K562 (cell line): ENCODE results near the gene ST14. TPM values are rescaled to one million over a fixed set of nuclear protein-coding genes. Genes with fewer than 3 reads are reported as not detected.
A peak's percentile ranks its signal among the peaks of the same experiment; 100 is the strongest.

Source experiments
- ATAC-seq: fragments of 200-7000 bp; cut with Tn5 transposase; 3 replicates; pipeline ENCODE4 v1.9.1; 2020; ENCODE audit warnings: moderate library complexity
- BruUV-seq: library from RNA; stranded (reverse); fragments of 400-500 nt; replicated peaks from 2 replicates; lab custom pipeline; 2021; lab: Mats Ljungman, UMichigan
- CTCF ChIA-PET: fragments of 300-600 bp; formaldehyde crosslinking; extraction: SDS; loops from one replicate; lab custom pipeline; 2021; ENCODE audit warnings: low intra/inter-chr PET ratio; lab: Yijun Ruan, JAX
- POLR2A ChIA-PET: fragments of 300-600, 350-650 bp; sonication (Branson Sonifier 250); formaldehyde crosslinking; extraction: SDS; loops from one replicate; lab custom pipeline; 2021; ENCODE audit warnings: antibody characterized with exemption, inconsistent platforms; lab: Yijun Ruan, JAX
- DNase-seq, 4 experiments: peaks; one replicate each; pipeline versions ENCODE4 v3.0.0 to v3.0.0-alpha.2; 2011 to 2018; ENCODE audit warnings: low spot score in 3 of 4, mixed read lengths in 3 of 4; ENCODE audit errors: extremely low read depth in 1 of 4
- FAIRE-seq: peaks from 2 replicates; lab custom pipeline; 2011; peaks lifted over from hg19 to GRCh38; lab: Jason Lieb, UNC
- H2AFZ ChIP-seq: 2 replicates; pipeline ENCODE4 v1.6.0; 2011; ENCODE audit warnings: low read depth, low read length, control low read depth, inconsistent platforms
- H3K27ac ChIP-seq: fragments of 200-600 bp; 3 replicates; pipeline ENCODE4 v1.8.0; 2011; ENCODE audit warnings: low read depth, mild to moderate bottlenecking, control low read depth, inconsistent platforms, low read length, moderate library complexity, mixed read lengths; ENCODE audit errors: extremely low read depth
- H3K27me3 ChIP-seq, 2 experiments: fragments of 300-600 bp in 1 of 2; 2 replicates in 1 of 2; 3 replicates in 1 of 2; pipeline versions ENCODE4 v1.6.0 to v1.8.0; 2011; ENCODE audit warnings: inconsistent platforms in 2 of 2, low read length in 2 of 2, mild to moderate bottlenecking in 1 of 2, mixed read lengths in 1 of 2, moderate library complexity in 1 of 2; ENCODE audit not compliant: control insufficient read depth in 2 of 2, insufficient read depth in 2 of 2
- H3K36me3 ChIP-seq: fragments of 300-600 bp; 3 replicates; pipeline ENCODE4 v1.8.0; 2011; ENCODE audit warnings: mild to moderate bottlenecking, low read length, inconsistent platforms; ENCODE audit not compliant: control insufficient read depth, insufficient read depth
- H3K4me1 ChIP-seq, 2 experiments: fragments of 200-600 bp in 1 of 2; replicated peaks in 1 of 2; 2 replicates in 1 of 2; 3 replicates in 1 of 2; pipeline versions ENCODE4 v1.5.1 to v1.8.0; 2011; ENCODE audit warnings: inconsistent platforms in 2 of 2, low read length in 2 of 2, mild to moderate bottlenecking in 1 of 2, mixed read lengths in 1 of 2, moderate library complexity in 1 of 2; ENCODE audit not compliant: control insufficient read depth in 2 of 2, insufficient read depth in 2 of 2
- H3K4me2 ChIP-seq: 2 replicates; pipeline ENCODE4 v1.6.1; 2011; ENCODE audit warnings: low read length, control low read depth, inconsistent platforms, mixed read lengths; ENCODE audit not compliant: insufficient read depth
- H3K4me3 ChIP-seq: fragments of 200-600 bp; sonication (generic), shearing (Covaris generic); 2 replicates; pipeline ENCODE4 v1.5.1; 2016; ENCODE audit warnings: control low read depth, inconsistent platforms
- H3K79me2 ChIP-seq: fragments of 200-600 bp; 3 replicates; pipeline ENCODE4 v1.8.0; 2011; ENCODE audit warnings: low read length, inconsistent platforms; ENCODE audit not compliant: control insufficient read depth, insufficient read depth
- H3K9ac ChIP-seq, 2 experiments: 2 replicates each; pipeline versions ENCODE4 v1.6.0 to v1.6.1; 2011; ENCODE audit warnings: low read depth in 2 of 2, low read length in 2 of 2, control low read depth in 1 of 2, inconsistent platforms in 1 of 2, mild to moderate bottlenecking in 1 of 2, mixed read lengths in 1 of 2; ENCODE audit not compliant: insufficient read depth in 1 of 2
- H3K9me1 ChIP-seq: one replicate; pipeline ENCODE4 v1.6.0; 2011; ENCODE audit warnings: inconsistent platforms, mild to moderate bottlenecking, low read length, moderate library complexity; ENCODE audit not compliant: control insufficient read depth, insufficient read depth
- H3K9me3 ChIP-seq: replicated peaks from 2 replicates; pipeline ENCODE4 v1.5.1; 2011; ENCODE audit warnings: low read depth, low read length, inconsistent platforms; ENCODE audit not compliant: control insufficient read depth, insufficient read depth
- H4K20me1 ChIP-seq: replicated peaks from 2 replicates; pipeline ENCODE4 v1.6.1; 2011; ENCODE audit warnings: low read length, inconsistent platforms, mixed read lengths; ENCODE audit not compliant: control insufficient read depth, insufficient read depth
- CBX3 ChIP-seq, 2 experiments: IDR thresholded peaks; 1 replicate in 1 of 2; 2 replicates in 1 of 2; pipeline ENCODE4 v1.6.1; 2012; ENCODE audit warnings: inconsistent platforms in 2 of 2, low read length in 2 of 2, borderline replicate concordance in 1 of 2, control low read depth in 1 of 2
- ELK1 ChIP-seq: sonication (generic); formaldehyde crosslinking; IDR thresholded peaks from 2 replicates; pipeline ENCODE4 v1.8.1; 2022; ENCODE audit warnings: missing genetic modification reagents
- ESRRB ChIP-seq: fragments of 250-450 bp; sonication (Bioruptor Pico); IDR thresholded peaks from 2 replicates; pipeline ENCODE4 v1.5.0; 2020; ENCODE audit warnings: mild to moderate bottlenecking, moderate library complexity, borderline replicate concordance
- FOSL1 ChIP-seq: fragments of 200-800 bp; sonication (Bioruptor generic); conservative IDR thresholded peaks from 2 replicates; pipeline ENCODE4 v1.6.1; 2016; ENCODE audit warnings: missing genetic modification characterization, missing compliant biosample characterization
- FUS ChIP-seq: fragments of 200-400 bp; formaldehyde crosslinking; optimal IDR thresholded peaks from 2 replicates; pipeline ENCODE3; 2017; ENCODE audit warnings: low read depth, low read length
- GABPB1 ChIP-seq: sonication (generic); formaldehyde crosslinking; IDR thresholded peaks from 2 replicates; pipeline ENCODE4 v1.8.0; 2022; ENCODE audit warnings: mild to moderate bottlenecking, missing genetic modification reagents
- KHSRP ChIP-seq: fragments of 450-650 bp; IDR thresholded peaks from 2 replicates; pipeline ENCODE4 v1.6.1; 2017
- MEF2D ChIP-seq: conservative IDR thresholded peaks from 2 replicates; pipeline ENCODE4 v1.6.1; 2016; ENCODE audit warnings: low read depth, missing genetic modification characterization, missing compliant biosample characterization
- MLLT1 ChIP-seq, 2 experiments: fragments of 450-650 bp; IDR thresholded peaks; 2 replicates each; pipeline ENCODE4 v1.6.1; 2016
- NUFIP1 ChIP-seq: fragments of 450-650 bp; IDR thresholded peaks from 2 replicates; pipeline ENCODE4 v1.6.1; 2018; ENCODE audit not compliant: partially characterized antibody
- RUNX1 ChIP-seq: sonication (generic); IDR thresholded peaks from 2 replicates; pipeline ENCODE4 v1.6.1; 2016; ENCODE audit warnings: antibody characterized with exemption, low read depth
- SNRNP70 ChIP-seq: fragments of 200-400 bp; formaldehyde crosslinking; optimal IDR thresholded peaks from 2 replicates; pipeline ENCODE3; 2017; ENCODE audit warnings: low read depth, low read length
- TAF1 ChIP-seq: IDR thresholded peaks from 2 replicates; pipeline ENCODE4 v1.6.1; 2011; ENCODE audit warnings: mild to moderate bottlenecking, low read length, moderate library complexity; ENCODE audit not compliant: insufficient read depth, control insufficient read depth, severe bottlenecking; ENCODE audit errors: extremely low read depth
- TARDBP ChIP-seq: fragments of 450-650 bp; IDR thresholded peaks from 2 replicates; pipeline ENCODE4 v1.6.1; 2016
- ZFP30 ChIP-seq: fragments of 250-450 bp; sonication (Bioruptor Pico); IDR thresholded peaks from 2 replicates; pipeline ENCODE4 v1.8.0; 2022; ENCODE audit warnings: moderate library complexity, mild to moderate bottlenecking, inconsistent platforms, borderline replicate concordance
- ZFPM2 ChIP-seq: fragments of 250-450 bp; sonication (Bioruptor Pico); IDR thresholded peaks from 2 replicates; pipeline ENCODE4 v1.5.1; 2022; ENCODE audit warnings: mild to moderate bottlenecking
- WGBS: fragments of 100-300 bp; shearing (Covaris generic); methylation state at CpG from one replicate; pipeline ENCODE4 v1.1.6; 2016; ENCODE audit warnings: low coverage, mixed read lengths; ENCODE audit not compliant: insufficient coverage; ENCODE audit errors: missing lambda C conversion rate; 5-methylcytosine and 5-hydroxymethylcytosine counted together
- in situ Hi-C: fragments of 300-500 bp; cut with MboI; formaldehyde crosslinking; loops from 4 replicates; pipeline ENCODE4 v1.15.0; 2018; ENCODE audit warnings: inconsistent platforms, mixed read lengths
- intact Hi-C: fragments of 100-400 bp; cut with micrococcal nuclease; formaldehyde crosslinking; loops from 2 replicates; pipeline ENCODE4 v1.14.2; 2022
- polyA plus RNA-seq, 8 experiments: library from polyadenylated mRNA; depleted of rRNA in 4 of 8; stranded (reverse) in 5 of 8; unstranded in 3 of 8; fragments of >200 nt; fragmentation: Nextera tagmentation in 2 of 8; fragmentation: Illumina TruSeq in 1 of 8; extraction: Ambion mirVana in 2 of 8; extraction: Trizol in 1 of 8; gene quantifications; 2 replicates each; pipeline versions ENCODE4 v1.2.1 to v1.2.3, GENCODE V29; 2011 to 2014; ENCODE audit warnings: inconsistent platforms in 1 of 8, missing spikeins in 1 of 8
- total RNA-seq, 7 experiments: library from RNA; depleted of rRNA in 6 of 7; stranded (reverse); fragments of >200 nt in 6 of 7; fragmentation: Illumina TruSeq in 2 of 7; extraction: Trizol in 2 of 7; gene quantifications; 2 replicates each; pipeline versions ENCODE4 v1.2.1 to v1.2.3, GENCODE V29; 2011 to 2021; ENCODE audit warnings: low replicate concordance in 1 of 7
- TF ChIP-seq, protein P1 (sequence below): fragments of 450-650 bp; IDR thresholded peaks from 2 replicates; pipeline ENCODE4 v1.6.1; 2017; ENCODE audit warnings: mild to moderate bottlenecking, moderate library complexity
- TF ChIP-seq, protein P2 (sequence below), 2 experiments: IDR thresholded peaks; 2 replicates each; pipeline ENCODE4 v1.6.1; 2012; ENCODE audit warnings: improper control_type of control experiment in 2 of 2, low read depth in 2 of 2, low read length in 2 of 2, borderline replicate concordance in 1 of 2

The ST14 gene
- total and polyA plus RNA-seq, 9 of the 15 experiments (the other 6 are each of a cell fraction or from before 2014, with no cell fraction given), result 0.08 to 0.20 TPM; not detected in 7

- intact Hi-C loops (no loop called here), in situ Hi-C loops (no loop called here)
- BruUV-seq, result no TSS peak
- no peak overlapping the region for H3K4me3 ChIP-seq
- H3K4me1 ChIP-seq, result 0 out of 5 replicates have a peak, but pooled peaks cover 0 to 3% of the 10 kb centered on the region in 2 experiments
- H3K27me3 ChIP-seq, result peaks cover 6 to 10% of the 10 kb centered on the region in 2 experiments; a peak in 4 of 5 replicates
- TF ChIP-seq GABPB1 (CRISPR knock-in tag), result no peak
- no peak for TF ChIP-seq ELK1 (CRISPR knock-in tag)
- TF ChIP-seq MEF2D (tag), result no peak
- no peak for TF ChIP-seq TAF1
- TF ChIP-seq CBX3 (IDR thresholded peaks at IDR 0.05; ENCODE audit: borderline replicate concordance in 1 of 2, low read length in 2 of 2), result no peak
- no peak for TF ChIP-seq FOSL1 (tag)
- TF ChIP-seq ESRRB (CRISPR knock-in tag), result no peak
- TF ChIP-seq, protein P1, sequence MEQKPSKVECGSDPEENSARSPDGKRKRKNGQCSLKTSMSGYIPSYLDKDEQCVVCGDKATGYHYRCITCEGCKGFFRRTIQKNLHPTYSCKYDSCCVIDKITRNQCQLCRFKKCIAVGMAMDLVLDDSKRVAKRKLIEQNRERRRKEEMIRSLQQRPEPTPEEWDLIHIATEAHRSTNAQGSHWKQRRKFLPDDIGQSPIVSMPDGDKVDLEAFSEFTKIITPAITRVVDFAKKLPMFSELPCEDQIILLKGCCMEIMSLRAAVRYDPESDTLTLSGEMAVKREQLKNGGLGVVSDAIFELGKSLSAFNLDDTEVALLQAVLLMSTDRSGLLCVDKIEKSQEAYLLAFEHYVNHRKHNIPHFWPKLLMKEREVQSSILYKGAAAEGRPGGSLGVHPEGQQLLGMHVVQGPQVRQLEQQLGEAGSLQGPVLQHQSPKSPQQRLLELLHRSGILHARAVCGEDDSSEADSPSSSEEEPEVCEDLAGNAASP, result no peak
- no peak for TF ChIP-seq FUS
- TF ChIP-seq ZFPM2, result no peak
- no peak for TF ChIP-seq NUFIP1
- no peak for TF ChIP-seq RUNX1
- TF ChIP-seq, protein P2, sequence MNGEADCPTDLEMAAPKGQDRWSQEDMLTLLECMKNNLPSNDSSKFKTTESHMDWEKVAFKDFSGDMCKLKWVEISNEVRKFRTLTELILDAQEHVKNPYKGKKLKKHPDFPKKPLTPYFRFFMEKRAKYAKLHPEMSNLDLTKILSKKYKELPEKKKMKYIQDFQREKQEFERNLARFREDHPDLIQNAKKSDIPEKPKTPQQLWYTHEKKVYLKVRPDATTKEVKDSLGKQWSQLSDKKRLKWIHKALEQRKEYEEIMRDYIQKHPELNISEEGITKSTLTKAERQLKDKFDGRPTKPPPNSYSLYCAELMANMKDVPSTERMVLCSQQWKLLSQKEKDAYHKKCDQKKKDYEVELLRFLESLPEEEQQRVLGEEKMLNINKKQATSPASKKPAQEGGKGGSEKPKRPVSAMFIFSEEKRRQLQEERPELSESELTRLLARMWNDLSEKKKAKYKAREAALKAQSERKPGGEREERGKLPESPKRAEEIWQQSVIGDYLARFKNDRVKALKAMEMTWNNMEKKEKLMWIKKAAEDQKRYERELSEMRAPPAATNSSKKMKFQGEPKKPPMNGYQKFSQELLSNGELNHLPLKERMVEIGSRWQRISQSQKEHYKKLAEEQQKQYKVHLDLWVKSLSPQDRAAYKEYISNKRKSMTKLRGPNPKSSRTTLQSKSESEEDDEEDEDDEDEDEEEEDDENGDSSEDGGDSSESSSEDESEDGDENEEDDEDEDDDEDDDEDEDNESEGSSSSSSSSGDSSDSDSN (IDR thresholded peaks at IDR 0.05; ENCODE audit: borderline replicate concordance in 1 of 2, low read depth in 2 of 2, low read length in 2 of 2), result no peak
- TF ChIP-seq SNRNP70, result no peak
- TF ChIP-seq MLLT1 (IDR thresholded peaks at IDR 0.05), result no peak
- TF ChIP-seq KHSRP, result no peak
- TF ChIP-seq ZFP30 (CRISPR knock-in tag), result no peak
- no peak for TF ChIP-seq TARDBP
- H3K36me3 ChIP-seq, result peaks cover 10% of the 10 kb centered on the region; the same call in 2 of the 3 replicates
- ChIA-PET CTCF (no interaction called here), POLR2A (interaction anchor here (0.6 to 1.3 kb wide), 5 partner anchors 10 to 291 kb away, joined by 3 read pairs; no protein-coding TSS in a partner anchor)
- H3K9me3 ChIP-seq, result no peaks in the 10 kb centered on the region
- DNase-seq (no peak), ATAC-seq (peak; percentile 37; the same call in 2 of the 3 replicates), FAIRE-seq (no peak)
- no peak overlapping the region for H3K27ac ChIP-seq
- H3K9me1 ChIP-seq, result peaks cover 4% of the 10 kb centered on the region
- no peak overlapping the region for H3K4me2 ChIP-seq
- H3K9ac ChIP-seq, result no peak overlapping the region; a peak in 1 of 4 replicates
- no peaks in the 10 kb centered on the region for H3K79me2 ChIP-seq
- H2AFZ ChIP-seq, result no peak overlapping the region
- 0 out of 2 replicates have a peak, but pooled peaks cover 3% of the 10 kb centered on the region for H4K20me1 ChIP-seq
- 56% methylated on average over 7 of the region's 7 CpGs for WGBS
Observed at GRCh38 chr11:130150790-130151189, 8.8 kb upstream of the ST14 start.
